H1 (cell line): ENCODE data around the gene C5AR1. TPM values are rescaled to one million over a fixed set of nuclear protein-coding genes. Genes with fewer than 3 reads are reported as not detected.

ENCODE experiments used
- CTCF ChIA-PET: fragments of 300-600 bp; sonication (Branson Sonifier 250); formaldehyde crosslinking; loops from one replicate; lab custom pipeline; 2021; ENCODE audit not compliant: partially characterized antibody; lab: Charles Lee
- POLR2A ChIA-PET: fragments of 300-600 bp; sonication (Branson Sonifier 250); formaldehyde crosslinking; loops from one replicate; lab custom pipeline; 2021; ENCODE audit warnings: inconsistent platforms; ENCODE audit not compliant: partially characterized antibody; lab: Charles Lee
- DNase-seq, 2 experiments: peaks; one replicate each; pipeline versions ENCODE4 v3.0.0 to v3.0.0-alpha.2; 2010 to 2022; ENCODE audit warnings: low spot score in 2 of 2, low read depth in 1 of 2, mixed read lengths in 1 of 2
- FAIRE-seq: peaks from 2 replicates; lab custom pipeline; 2011; peaks lifted over from hg19 to GRCh38; lab: Jason Lieb, UNC
- H2AFZ ChIP-seq: 2 replicates; pipeline ENCODE4 v1.8.1; 2012; ENCODE audit warnings: low read length, inconsistent platforms
- H2AK5ac ChIP-seq: 2 replicates; pipeline ENCODE4 v1.6.1; 2013; ENCODE audit warnings: low read depth, low read length
- H2BK120ac ChIP-seq: replicated peaks from 2 replicates; pipeline ENCODE3; 2013; ENCODE audit warnings: low read depth, low read length, inconsistent platforms
- H2BK12ac ChIP-seq: 2 replicates; pipeline ENCODE4 v1.6.1; 2013; ENCODE audit warnings: low read depth, low read length
- H2BK15ac ChIP-seq: 2 replicates; pipeline ENCODE4 v1.6.1; 2013; ENCODE audit warnings: low read length
- H2BK20ac ChIP-seq: 2 replicates; pipeline ENCODE4 v1.6.1; 2013; ENCODE audit warnings: low read length
- H2BK5ac ChIP-seq: 2 replicates; pipeline ENCODE4 v1.6.1; 2013; ENCODE audit warnings: low read depth, low read length
- H3K14ac ChIP-seq: 2 replicates; pipeline ENCODE4 v1.6.1; 2013; ENCODE audit warnings: inconsistent platforms; ENCODE audit not compliant: insufficient read length
- H3K18ac ChIP-seq: 2 replicates; pipeline ENCODE4 v1.6.1; 2013; ENCODE audit warnings: low read length; ENCODE audit errors: extremely low read depth
- H3K23ac ChIP-seq: 2 replicates; pipeline ENCODE4 v1.6.1; 2013; ENCODE audit warnings: inconsistent platforms; ENCODE audit not compliant: insufficient read length
- H3K23me2 ChIP-seq: 2 replicates; pipeline ENCODE4 v1.6.1; 2013; ENCODE audit warnings: low read depth, low read length
- H3K27ac ChIP-seq: 2 replicates; pipeline ENCODE4 v1.6.1; 2011; ENCODE audit warnings: low read depth, low read length, inconsistent platforms
- H3K27me3 ChIP-seq, 4 experiments: replicated peaks in 1 of 4; 1 replicate in 1 of 4; 2 replicates in 3 of 4; pipeline versions ENCODE4 v1.6.1 to v1.8.1; 2011 to 2013; ENCODE audit warnings: low read length in 3 of 4, mild to moderate bottlenecking in 3 of 4, inconsistent platforms in 2 of 4, mixed read lengths in 2 of 4, moderate library complexity in 1 of 4; ENCODE audit not compliant: control insufficient read depth in 3 of 4, insufficient read depth in 3 of 4; ENCODE audit errors: extremely low read depth in 1 of 4
- H3K36me3 ChIP-seq, 4 experiments: 2 replicates each; pipeline versions ENCODE4 v1.6.1 to v1.8.1; 2011 to 2013; ENCODE audit warnings: mild to moderate bottlenecking in 4 of 4, low read length in 3 of 4, moderate library complexity in 2 of 4, control low read depth in 1 of 4, inconsistent platforms in 1 of 4; ENCODE audit not compliant: insufficient read depth in 4 of 4, control insufficient read depth in 2 of 4
- H3K4ac ChIP-seq: replicated peaks from 2 replicates; pipeline ENCODE3; 2013; ENCODE audit warnings: low read length, low read depth, mixed read lengths, inconsistent platforms; ENCODE audit not compliant: insufficient read length
- H3K4me1 ChIP-seq, 4 experiments: replicated peaks in 1 of 4; 1 replicate in 1 of 4; 2 replicates in 3 of 4; pipeline versions ENCODE4 v1.6.1 to v1.8.1; 2011 to 2013; ENCODE audit warnings: low read length in 3 of 4, inconsistent platforms in 2 of 4, mixed read lengths in 1 of 4; ENCODE audit not compliant: insufficient read depth in 4 of 4, control insufficient read depth in 3 of 4
- H3K4me2 ChIP-seq, 2 experiments: 2 replicates each; pipeline versions ENCODE4 v1.6.1 to v1.8.1; 2011 to 2013; ENCODE audit warnings: low read depth in 2 of 2, low read length in 2 of 2, control low read depth in 1 of 2, inconsistent platforms in 1 of 2, mild to moderate bottlenecking in 1 of 2; ENCODE audit not compliant: insufficient read depth in 1 of 2
- H3K4me3 ChIP-seq, 4 experiments: fragments of 200-600, 300-600 bp in 1 of 4; sonication (generic), shearing (Covaris generic), sonication (Bioruptor Twin) in 1 of 4; 2 replicates each; pipeline versions ENCODE4 v1.5.1 to v1.8.1; 2011 to 2016; ENCODE audit warnings: low read length in 4 of 4, low read depth in 3 of 4, control low read depth in 2 of 4, inconsistent platforms in 2 of 4, mild to moderate bottlenecking in 2 of 4, mixed read lengths in 1 of 4, moderate library complexity in 1 of 4; ENCODE audit not compliant: insufficient read depth in 2 of 4; ENCODE audit errors: extremely low read depth in 1 of 4
- H3K56ac ChIP-seq: replicated peaks from 2 replicates; pipeline ENCODE3; 2013; ENCODE audit warnings: low read depth, mild to moderate bottlenecking, mixed read lengths, low read length, inconsistent platforms; ENCODE audit not compliant: insufficient read length
- H3K79me1 ChIP-seq: 2 replicates; pipeline ENCODE4 v1.6.1; 2013; ENCODE audit warnings: low read depth, low read length, control low read depth
- H3K79me2 ChIP-seq, 2 experiments: 2 replicates each; pipeline versions ENCODE4 v1.6.1 to v1.8.1; 2012 to 2013; ENCODE audit warnings: low read length in 2 of 2, mild to moderate bottlenecking in 2 of 2, inconsistent platforms in 1 of 2; ENCODE audit not compliant: insufficient read depth in 2 of 2, control insufficient read depth in 1 of 2
- H3K9ac ChIP-seq, 4 experiments: replicated peaks in 1 of 4; 1 replicate in 1 of 4; 2 replicates in 3 of 4; pipeline versions ENCODE4 v1.6.1 to v1.8.1; 2011 to 2013; ENCODE audit warnings: low read depth in 3 of 4, low read length in 3 of 4, control low read depth in 2 of 4, mild to moderate bottlenecking in 2 of 4, moderate library complexity in 2 of 4, inconsistent platforms in 1 of 4; ENCODE audit errors: extremely low read depth in 1 of 4
- H3K9me3 ChIP-seq, 2 experiments: 2 replicates each; pipeline versions ENCODE4 v1.6.1 to v1.8.1; 2012 to 2013; ENCODE audit warnings: mild to moderate bottlenecking in 2 of 2, moderate library complexity in 2 of 2, control low read depth in 1 of 2, inconsistent platforms in 1 of 2, low read depth in 1 of 2, low read length in 1 of 2, mixed read lengths in 1 of 2; ENCODE audit not compliant: insufficient read depth in 2 of 2
- H4K20me1 ChIP-seq, 2 experiments: replicated peaks in 1 of 2; 2 replicates each; pipeline versions ENCODE3 to v1.8.1; 2011 to 2013; ENCODE audit warnings: inconsistent platforms in 2 of 2, low read length in 2 of 2, mild to moderate bottlenecking in 1 of 2; ENCODE audit not compliant: insufficient read depth in 2 of 2, control insufficient read depth in 1 of 2
- H4K5ac ChIP-seq: 2 replicates; pipeline ENCODE4 v1.6.1; 2013; ENCODE audit warnings: low read length, low read depth, mixed read lengths, inconsistent platforms; ENCODE audit not compliant: insufficient read length
- H4K8ac ChIP-seq: 2 replicates; pipeline ENCODE4 v1.8.0; 2013; ENCODE audit warnings: mild to moderate bottlenecking, moderate library complexity, low read length, inconsistent platforms; ENCODE audit not compliant: insufficient read depth; ENCODE audit errors: extremely low read depth
- H4K91ac ChIP-seq: replicated peaks from 2 replicates; pipeline ENCODE3; 2013; ENCODE audit warnings: low read length, mixed read lengths, inconsistent platforms; ENCODE audit not compliant: insufficient read length
- CREB1 ChIP-seq: IDR thresholded peaks from 2 replicates; pipeline ENCODE4 v1.6.1; 2012; ENCODE audit warnings: inconsistent platforms
- HDAC2 ChIP-seq, 2 experiments: fragments of 300-600 bp in 1 of 2; sonication (generic) in 1 of 2; IDR thresholded peaks; 2 replicates each; pipeline ENCODE4 v1.6.1; 2011 to 2012; ENCODE audit warnings: low read depth in 2 of 2, low read length in 2 of 2, mild to moderate bottlenecking in 2 of 2, moderate library complexity in 2 of 2, borderline replicate concordance in 1 of 2, inconsistent platforms in 1 of 2
- JUN ChIP-seq: IDR thresholded peaks from 2 replicates; pipeline ENCODE4 v1.6.1; 2011; ENCODE audit warnings: low read depth, mild to moderate bottlenecking, improper control_type of control experiment, low read length
- RBBP5 ChIP-seq: IDR thresholded peaks from 2 replicates; pipeline ENCODE4 v1.7.1; 2012; ENCODE audit warnings: low read depth, mild to moderate bottlenecking, inconsistent platforms, low read length, moderate library complexity, borderline replicate concordance
- TAF1 ChIP-seq: IDR thresholded peaks from 2 replicates; pipeline ENCODE4 v1.6.1; 2011; ENCODE audit warnings: mild to moderate bottlenecking, low read depth, low read length
- YY1 ChIP-seq: IDR thresholded peaks from 2 replicates; pipeline ENCODE4 v1.6.1; 2011; ENCODE audit warnings: low read depth, mild to moderate bottlenecking, low read length
- WGBS, 2 experiments: shearing (Covaris generic) in 1 of 2; methylation state at CpG; one replicate each; pipeline versions ENCODE4 v1.1.6 to v1.1.7; 2013 to 2015; ENCODE audit warnings: low lambda C conversion rate in 2 of 2, mixed read lengths in 2 of 2, inconsistent platforms in 1 of 2, low coverage in 1 of 2, missing lambda C conversion rate in 1 of 2; ENCODE audit not compliant: insufficient replicate concordance in 2 of 2, insufficient coverage in 1 of 2, insufficient read length in 1 of 2; ENCODE audit errors: extremely low coverage in 1 of 2, missing lambda C conversion rate in 1 of 2; 5-methylcytosine and 5-hydroxymethylcytosine counted together
- polyA plus RNA-seq, 7 experiments: library from polyadenylated mRNA; depleted of rRNA in 3 of 7; stranded (reverse) in 5 of 7; unstranded in 2 of 7; fragments of >200 nt in 5 of 7; fragments of 200-250 nt in 2 of 7; gene quantifications; 1 replicate in 5 of 7; 2 replicates in 1 of 7; 4 replicates in 1 of 7; pipeline versions ENCODE4 v1.2.1 to v1.2.3, GENCODE V29; 2011 to 2013; ENCODE audit warnings: missing spikeins in 2 of 7, mixed read lengths in 2 of 7
- total RNA-seq: library from RNA; stranded (reverse); fragmentation: NEBNext Ultra II Directional; extraction: Animal tissue kit (Norgen Biotek cat#: 25700); gene quantifications from 2 replicates; pipeline ENCODE4 v1.2.1, GENCODE V29; 2021

C5AR1 gene
- total and polyA plus RNA-seq, 2 of the 8 experiments (the other 6 are each of a cell fraction or from before 2014, with no cell fraction given): 0.20 TPM; not detected in 1

GRCh38 chr19:47356900-47357299 is 47.2 kb downstream of the C5AR1 start:
- H2BK5ac ChIP-seq: no peak overlapping the region
- H3K4me1 ChIP-seq: peaks cover 0 to 2% (median 0%) of the 10 kb centered on the region in 4 experiments; a peak in 1 of 7 replicates
- no peak overlapping the region for H3K4me2 ChIP-seq
- H2BK20ac ChIP-seq: no peak overlapping the region
- H3K4me3 ChIP-seq: no peak overlapping the region
- H3K27ac ChIP-seq: no peak overlapping the region
- peaks cover 3 to 13% of the 10 kb centered on the region in 2 experiments for H4K20me1 ChIP-seq
- H3K36me3 ChIP-seq: peaks cover 54 to 88% (median 74%) of the 10 kb centered on the region in 4 experiments
- no peak overlapping the region for H4K5ac ChIP-seq
- no peaks in the 10 kb centered on the region for H3K23me2 ChIP-seq
- WGBS, 2 experiments: 98% methylated on average over 6 of the region's 6 CpGs; no CpG with 5 or more reads in 1 of the 2 experiments
- no peak overlapping the region for H2BK12ac ChIP-seq
- H2BK120ac ChIP-seq: no peak overlapping the region
- ChIA-PET POLR2A (interaction anchor here (1.1 to 3.2 kb wide), 4 partner anchors 12 to 19 kb away, joined by 3 to 12 read pairs (median 4); no protein-coding TSS in a partner anchor), CTCF (interaction anchor here (0.6 to 1.7 kb wide), 8 partner anchors 8 to 398 kb away, joined by 3 to 8 read pairs (median 4); partner anchors contain the start of gene DHX34)
- no peaks in the 10 kb centered on the region for H3K27me3 ChIP-seq
- FAIRE-seq (no peak), DNase-seq (no peak)
- no peak overlapping the region for H4K8ac ChIP-seq
- H2AK5ac ChIP-seq: no peak overlapping the region
- no peak overlapping the region for H3K9ac ChIP-seq
- no peak overlapping the region for H3K23ac ChIP-seq
- no peak overlapping the region for H3K18ac ChIP-seq
- no peak overlapping the region for H4K91ac ChIP-seq
- no peak overlapping the region for H2AFZ ChIP-seq
- H3K56ac ChIP-seq: no peak overlapping the region
- peaks cover 0 to 18% of the 10 kb centered on the region in 2 experiments; a peak in 3 of 4 replicates for H3K79me2 ChIP-seq
- H3K9me3 ChIP-seq: no peaks in the 10 kb centered on the region
- H3K4ac ChIP-seq: no peak overlapping the region
- no peak overlapping the region for H2BK15ac ChIP-seq
- peaks cover 9% of the 10 kb centered on the region for H3K79me1 ChIP-seq
- no peak overlapping the region for H3K14ac ChIP-seq
- TF ChIP-seq JUN (no peak), RBBP5 (no peak), CREB1 (no peak), HDAC2 (IDR thresholded peaks at IDR 0.05; ENCODE audit: borderline replicate concordance in 1 of 2, low read depth in 2 of 2, low read length in 2 of 2) (no peak), TAF1 (no peak), YY1 (no peak)
